Measurements from ENCODE around the gene LRG1. TPM values are rescaled to one million over a fixed set of nuclear protein-coding genes. Genes with fewer than 3 reads are reported as not detected.

Gene LRG1
- total RNA-seq, 1 experiment from 2014 or later, result 0.64 TPM

GRCh38 chr19:4493929-4494690, 45.7 kb downstream of the LRG1 start:
- DNase-seq (ENCODE audit: low read depth), result no peak

GRCh38 chr19:4493104-4493928, 46.5 kb downstream of the LRG1 start:
- DNase-seq (ENCODE audit: low read depth), result no peak

GRCh38 chr19:4492337-4493103, 47.3 kb downstream of the LRG1 start:
- no peak for DNase-seq (ENCODE audit: low read depth)

DNA sequence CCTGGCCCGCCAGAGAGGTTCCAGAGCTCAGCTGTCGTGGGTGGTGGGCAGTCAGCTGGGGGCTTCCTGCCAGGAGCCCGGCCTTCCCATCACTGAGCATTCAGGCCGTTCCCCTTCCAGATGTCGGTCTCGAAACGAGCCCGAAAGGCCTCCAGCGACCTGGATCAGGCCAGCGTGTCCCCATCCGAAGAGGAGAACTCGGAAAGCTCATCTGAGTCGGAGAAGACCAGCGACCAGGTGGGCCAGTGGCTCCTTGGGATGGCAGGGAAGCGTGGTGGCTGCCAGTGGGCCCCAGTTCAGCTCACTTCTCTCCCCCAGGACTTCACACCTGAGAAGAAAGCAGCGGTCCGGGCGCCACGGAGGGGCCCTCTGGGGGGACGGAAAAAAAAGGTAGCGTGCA, 48.4 kb downstream of the LRG1 start:
- DNase-seq (ENCODE audit: low read depth), result no peak

GRCh38 chr19:4488496-4488895, 51.3 kb downstream of the LRG1 start:
- DNase-seq (ENCODE audit: low read depth), result no peak

DNA sequence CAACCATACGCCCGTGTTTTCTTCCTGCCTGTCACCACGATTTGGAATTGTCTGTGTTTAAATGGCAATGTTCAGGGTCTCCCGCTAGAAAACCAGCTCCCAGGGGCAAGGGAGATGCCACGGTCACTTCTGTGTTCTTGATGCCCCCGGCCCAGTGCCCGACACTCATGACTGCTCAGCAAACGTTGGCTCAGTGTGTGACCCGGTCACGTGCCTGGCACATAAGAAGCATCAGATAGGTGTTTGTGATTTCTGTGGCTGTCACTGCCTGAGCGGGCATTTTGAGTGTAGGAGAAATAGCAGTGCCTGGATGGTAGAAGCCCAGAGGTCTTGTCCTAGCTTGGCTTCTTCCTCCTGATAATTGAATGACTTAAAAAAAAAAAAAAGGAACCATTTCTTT, 52.3 kb downstream of the LRG1 start:
- no peak for DNase-seq (ENCODE audit: low read depth)

Other genes with a start within 250 kb of the LRG1 start
- gene TMIGD2, start 237.6 kb downstream of the LRG1 start, total RNA-seq (2014; rRNA removed; shearing (Covaris generic)), result not detected in 2 replicates
- gene FSD1, start 235.4 kb downstream of the LRG1 start, total RNA-seq (2014; rRNA removed; shearing (Covaris generic)), result 11.7 and 14.7 TPM in 2 replicates
- 7.9 and 13.7 TPM in 2 replicates for gene STAP2, start 201.2 kb downstream of the LRG1 start, total RNA-seq (2014; rRNA removed; shearing (Covaris generic))
- gene MPND, start 196.5 kb downstream of the LRG1 start, total RNA-seq (2014; rRNA removed; shearing (Covaris generic)), result 6.3 and 9.9 TPM in 2 replicates
- 60.5 and 99.7 TPM in 2 replicates for gene SH3GL1, start 139.5 kb downstream of the LRG1 start, total RNA-seq (2014; rRNA removed; shearing (Covaris generic))
- 22.8 and 38.1 TPM in 2 replicates for gene CHAF1A, start 137.4 kb downstream of the LRG1 start, total RNA-seq (2014; rRNA removed; shearing (Covaris generic))
- 78.5 and 127 TPM in 2 replicates for gene UBXN6, start 82.2 kb downstream of the LRG1 start, total RNA-seq (2014; rRNA removed; shearing (Covaris generic))
- 36.1 and 69.3 TPM in 2 replicates for gene HDGFL2, start 67.7 kb downstream of the LRG1 start, total RNA-seq (2014; rRNA removed; shearing (Covaris generic))
- gene PLIN4, start 21.6 kb downstream of the LRG1 start, total RNA-seq (2014; rRNA removed; shearing (Covaris generic)), result 0.02 TPM in 2 replicates
- not detected in 2 replicates for gene PLIN5, start 4.8 kb downstream of the LRG1 start, total RNA-seq (2014; rRNA removed; shearing (Covaris generic))
- 0.89 and 1.6 TPM in 2 replicates for gene SEMA6B, start 19.6 kb upstream of the LRG1 start, total RNA-seq (2014; rRNA removed; shearing (Covaris generic))
- gene TNFAIP8L1, start 99.5 kb upstream of the LRG1 start, total RNA-seq (2014; rRNA removed; shearing (Covaris generic)), result 2.7 and 3.3 TPM in 2 replicates
- 276 and 367 TPM in 2 replicates for gene MYDGF, start 130.3 kb upstream of the LRG1 start, total RNA-seq (2014; rRNA removed; shearing (Covaris generic))
- gene DPP9, start 183.8 kb upstream of the LRG1 start, total RNA-seq (2014; rRNA removed; shearing (Covaris generic)), result 67.0 and 71.4 TPM in 2 replicates

All from M059J (cell line).